ENCODE results near the gene FAM135A. TPM values are rescaled to one million over a fixed set of nuclear protein-coding genes. Genes with fewer than 3 reads are reported as not detected.

The FAM135A gene
- total and polyA plus RNA-seq, 2 of the 13 experiments (the other 11 are each of a cell fraction or from before 2014, with no cell fraction given) = 26.9 to 31.5 TPM

DNA sequence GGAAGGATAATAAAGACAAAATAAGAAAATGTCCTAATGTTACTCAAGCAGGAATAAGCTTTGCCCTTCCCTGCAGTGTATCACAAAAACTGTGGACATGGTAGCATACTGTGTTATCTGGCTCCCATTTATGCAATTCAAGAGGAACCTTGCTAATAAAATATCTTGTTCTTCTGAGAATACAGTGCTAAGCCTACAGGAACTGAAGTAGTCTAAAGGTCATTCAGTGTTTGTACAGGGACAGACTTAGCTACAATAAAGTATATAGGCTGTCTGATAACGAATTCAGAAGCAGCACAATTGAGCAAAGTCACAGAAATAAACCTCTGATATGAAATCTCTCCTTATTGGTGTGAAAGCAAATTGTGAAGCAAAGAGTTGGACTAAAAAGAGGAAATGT, 93.9 kb downstream of the FAM135A start:
- intact Hi-C loops (cut with micrococcal nuclease; ENCODE audit: unreplicated experiment) = no loop called here
- ChIA-PET CTCF (ENCODE audit: low intra/inter-chr PET ratio, low total read pairs) (no interaction called here), POLR2A (no interaction called here)
- Histone ChIP-seq H3K36me3 (replicated peaks in 1 of 2; ENCODE audit: control insufficient read depth in 1 of 2, insufficient read depth in 2 of 2, low read length in 2 of 2) (peaks cover 3 to 22% of the 10 kb centered on the region in 2 experiments; a peak in 4 of 5 replicates), H3K27ac (ENCODE audit: extremely low read length, insufficient read depth, low read length) (no peak overlapping the region), H3K4me3 (replicated peaks in 1 of 3; ENCODE audit: insufficient read depth in 1 of 3, low read depth in 2 of 3, low read length in 3 of 3) (no peak overlapping the region), H3K4me1 (ENCODE audit: insufficient read depth, low read length) (peaks cover 4% of the 10 kb centered on the region; the same call in 1 of the 2 replicates), H3K27me3 (ENCODE audit: control insufficient read depth in 1 of 2, insufficient read depth in 2 of 2, low read length in 2 of 2) (no peaks in the 10 kb centered on the region), H3K79me2 (ENCODE audit: insufficient read depth, low read length) (no peaks in the 10 kb centered on the region), H3K9me3 (ENCODE audit: low read length) (peaks cover 7% of the 10 kb centered on the region), H2AFZ (ENCODE audit: low read length) (no peak overlapping the region), H3K9ac (ENCODE audit: insufficient read depth, low read depth, low read length) (no peak overlapping the region), H4K20me1 (ENCODE audit: insufficient read depth, low read length) (no peaks in the 10 kb centered on the region), H3K4me2 (ENCODE audit: low read depth, low read length) (no peak overlapping the region)
- DNase-seq (ENCODE audit: low spot score) (no peak), ATAC-seq (no peak), FAIRE-seq (no peak)
- WGBS (ENCODE audit: low lambda C conversion rate) = 89% methylated on average over 1 of the region's 1 CpG
- no TSS peak for BruUV-seq (replicated peaks)
- in situ Hi-C loops (cut with HindIII; ENCODE audit: extremely low pct_ligation_motif_present, low pct_unique_long_range_greater_than_20kb) = no loop called here
- no peak for TF ChIP-seq ZNF605 (CRISPR knock-in tag; IDR thresholded peaks at IDR 0.05)
- TF ChIP-seq, protein P1, sequence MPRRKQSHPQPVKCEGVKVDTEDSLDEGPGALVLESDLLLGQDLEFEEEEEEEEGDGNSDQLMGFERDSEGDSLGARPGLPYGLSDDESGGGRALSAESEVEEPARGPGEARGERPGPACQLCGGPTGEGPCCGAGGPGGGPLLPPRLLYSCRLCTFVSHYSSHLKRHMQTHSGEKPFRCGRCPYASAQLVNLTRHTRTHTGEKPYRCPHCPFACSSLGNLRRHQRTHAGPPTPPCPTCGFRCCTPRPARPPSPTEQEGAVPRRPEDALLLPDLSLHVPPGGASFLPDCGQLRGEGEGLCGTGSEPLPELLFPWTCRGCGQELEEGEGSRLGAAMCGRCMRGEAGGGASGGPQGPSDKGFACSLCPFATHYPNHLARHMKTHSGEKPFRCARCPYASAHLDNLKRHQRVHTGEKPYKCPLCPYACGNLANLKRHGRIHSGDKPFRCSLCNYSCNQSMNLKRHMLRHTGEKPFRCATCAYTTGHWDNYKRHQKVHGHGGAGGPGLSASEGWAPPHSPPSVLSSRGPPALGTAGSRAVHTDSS (CRISPR knock-in tag; conservative IDR thresholded peaks at IDR 0.05) = no peak
- no peak for TF ChIP-seq NKX3-1 (CRISPR knock-in tag; IDR thresholded peaks at IDR 0.05)
- TF ChIP-seq SRSF4 (IDR thresholded peaks at IDR 0.05; ENCODE audit: low read depth, low read length, poor library complexity, severe bottlenecking) = no peak
- TF ChIP-seq NFIB (CRISPR knock-in tag; IDR thresholded peaks at IDR 0.05; ENCODE audit: borderline replicate concordance) = no peak
- TF ChIP-seq, protein P2, sequence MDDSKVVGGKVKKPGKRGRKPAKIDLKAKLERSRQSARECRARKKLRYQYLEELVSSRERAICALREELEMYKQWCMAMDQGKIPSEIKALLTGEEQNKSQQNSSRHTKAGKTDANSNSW (CRISPR knock-in tag; IDR thresholded peaks at IDR 0.05; ENCODE audit: borderline replicate concordance) = no peak
- no peak for TF ChIP-seq KDM5B (CRISPR knock-in tag; IDR thresholded peaks at IDR 0.05; ENCODE audit: borderline replicate concordance)
- TF ChIP-seq ZFYVE20 (CRISPR knock-in tag; IDR thresholded peaks at IDR 0.05; ENCODE audit: borderline replicate concordance, low read depth) = no peak
- TF ChIP-seq, protein P3, sequence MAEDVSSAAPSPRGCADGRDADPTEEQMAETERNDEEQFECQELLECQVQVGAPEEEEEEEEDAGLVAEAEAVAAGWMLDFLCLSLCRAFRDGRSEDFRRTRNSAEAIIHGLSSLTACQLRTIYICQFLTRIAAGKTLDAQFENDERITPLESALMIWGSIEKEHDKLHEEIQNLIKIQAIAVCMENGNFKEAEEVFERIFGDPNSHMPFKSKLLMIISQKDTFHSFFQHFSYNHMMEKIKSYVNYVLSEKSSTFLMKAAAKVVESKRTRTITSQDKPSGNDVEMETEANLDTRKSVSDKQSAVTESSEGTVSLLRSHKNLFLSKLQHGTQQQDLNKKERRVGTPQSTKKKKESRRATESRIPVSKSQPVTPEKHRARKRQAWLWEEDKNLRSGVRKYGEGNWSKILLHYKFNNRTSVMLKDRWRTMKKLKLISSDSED (CRISPR knock-in tag; IDR thresholded peaks at IDR 0.05) = no peak
- TF ChIP-seq ZNF878 (CRISPR knock-in tag; IDR thresholded peaks at IDR 0.05) = no peak
- TF ChIP-seq, protein P4, sequence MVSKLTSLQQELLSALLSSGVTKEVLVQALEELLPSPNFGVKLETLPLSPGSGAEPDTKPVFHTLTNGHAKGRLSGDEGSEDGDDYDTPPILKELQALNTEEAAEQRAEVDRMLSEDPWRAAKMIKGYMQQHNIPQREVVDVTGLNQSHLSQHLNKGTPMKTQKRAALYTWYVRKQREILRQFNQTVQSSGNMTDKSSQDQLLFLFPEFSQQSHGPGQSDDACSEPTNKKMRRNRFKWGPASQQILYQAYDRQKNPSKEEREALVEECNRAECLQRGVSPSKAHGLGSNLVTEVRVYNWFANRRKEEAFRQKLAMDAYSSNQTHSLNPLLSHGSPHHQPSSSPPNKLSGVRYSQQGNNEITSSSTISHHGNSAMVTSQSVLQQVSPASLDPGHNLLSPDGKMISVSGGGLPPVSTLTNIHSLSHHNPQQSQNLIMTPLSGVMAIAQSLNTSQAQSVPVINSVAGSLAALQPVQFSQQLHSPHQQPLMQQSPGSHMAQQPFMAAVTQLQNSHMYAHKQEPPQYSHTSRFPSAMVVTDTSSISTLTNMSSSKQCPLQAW (CRISPR knock-in tag; IDR thresholded peaks at IDR 0.05) = no peak
- TF ChIP-seq, protein P5, sequence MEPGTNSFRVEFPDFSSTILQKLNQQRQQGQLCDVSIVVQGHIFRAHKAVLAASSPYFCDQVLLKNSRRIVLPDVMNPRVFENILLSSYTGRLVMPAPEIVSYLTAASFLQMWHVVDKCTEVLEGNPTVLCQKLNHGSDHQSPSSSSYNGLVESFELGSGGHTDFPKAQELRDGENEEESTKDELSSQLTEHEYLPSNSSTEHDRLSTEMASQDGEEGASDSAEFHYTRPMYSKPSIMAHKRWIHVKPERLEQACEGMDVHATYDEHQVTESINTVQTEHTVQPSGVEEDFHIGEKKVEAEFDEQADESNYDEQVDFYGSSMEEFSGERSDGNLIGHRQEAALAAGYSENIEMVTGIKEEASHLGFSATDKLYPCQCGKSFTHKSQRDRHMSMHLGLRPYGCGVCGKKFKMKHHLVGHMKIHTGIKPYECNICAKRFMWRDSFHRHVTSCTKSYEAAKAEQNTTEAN (CRISPR knock-in tag; conservative IDR thresholded peaks at IDR 0.05) = no peak
